Measurements from ENCODE around the gene SGSM2. TPM values are rescaled to one million over a fixed set of nuclear protein-coding genes. Genes with fewer than 3 reads are reported as not detected.
A peak's percentile ranks its signal among the peaks of the same experiment; 100 is the strongest.

The SGSM2 gene
- polyA plus RNA-seq, 1 donor (not counting 4 experiments of a cell fraction or from before 2014, with no cell fraction given): 16.4 TPM

DNA sequence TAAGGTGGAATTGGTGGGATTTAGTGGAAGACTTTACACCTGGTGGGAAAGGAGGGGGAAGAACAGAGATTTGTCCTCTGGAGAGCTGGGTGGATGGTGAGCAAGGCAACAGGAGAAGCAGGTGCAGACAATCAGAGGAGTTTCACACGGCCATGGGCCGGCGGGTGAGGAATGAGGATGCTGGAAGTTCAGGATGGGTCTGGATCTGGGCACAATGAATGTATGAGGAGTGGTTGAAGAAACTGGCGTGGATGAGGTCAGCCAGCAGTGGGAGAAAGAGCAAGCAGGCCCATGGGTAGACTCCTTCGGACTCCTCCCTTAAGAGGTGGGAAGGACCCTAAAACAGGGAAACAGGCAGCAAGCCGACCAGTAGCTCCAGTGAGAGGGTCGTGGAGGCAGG, 73.7 kb downstream of the SGSM2 start:
- Histone ChIP-seq H3K79me2 (ENCODE audit: control insufficient read depth, insufficient read depth, low read length) (no peaks in the 10 kb centered on the region), H3K4me2 (ENCODE audit: control insufficient read depth, extremely low read depth, insufficient read depth, low read depth, low read length) (no peak overlapping the region), H3K9ac (ENCODE audit: control insufficient read depth, extremely low read depth, insufficient read depth, low read length) (no peak overlapping the region), H2AFZ (ENCODE audit: control insufficient read depth, low read length) (no peak overlapping the region), H3K4me3 (ENCODE audit: control insufficient read depth in 2 of 3, extremely low read depth in 1 of 3, insufficient read depth in 2 of 3, low read depth in 1 of 3, low read length in 3 of 3) (no peak overlapping the region), H3K36me3 (ENCODE audit: control insufficient read depth in 2 of 2, extremely low read depth in 1 of 2, insufficient read depth in 2 of 2, low read length in 2 of 2) (peaks cover 2 to 6% of the 10 kb centered on the region in 2 experiments), H3K27ac (ENCODE audit: control insufficient read depth, insufficient read depth, low read length) (no peak overlapping the region), H3K4me1 (ENCODE audit: control insufficient read depth, extremely low read depth, insufficient read depth, low read length) (peaks cover 19% of the 10 kb centered on the region), H4K20me1 (ENCODE audit: control insufficient read depth, extremely low read depth, insufficient read depth, low read length) (no peaks in the 10 kb centered on the region), H3K9me3 (ENCODE audit: control insufficient read depth, low read depth, low read length) (no peaks in the 10 kb centered on the region), H3K27me3 (ENCODE audit: control insufficient read depth, extremely low read depth, insufficient read depth, low read length) (no peaks in the 10 kb centered on the region), H3K9me1 (ENCODE audit: control insufficient read depth, extremely low read depth, insufficient read depth, low read length) (no peaks in the 10 kb centered on the region)
- DNase-seq (ENCODE audit: low read depth, low spot score): no peak
- dilution Hi-C loops (cut with MboI; ENCODE audit: extremely low pct_ligation_motif_present, low sequenced_read_pairs): no loop called here
- no peak for FAIRE-seq
- TF ChIP-seq, protein P1, sequence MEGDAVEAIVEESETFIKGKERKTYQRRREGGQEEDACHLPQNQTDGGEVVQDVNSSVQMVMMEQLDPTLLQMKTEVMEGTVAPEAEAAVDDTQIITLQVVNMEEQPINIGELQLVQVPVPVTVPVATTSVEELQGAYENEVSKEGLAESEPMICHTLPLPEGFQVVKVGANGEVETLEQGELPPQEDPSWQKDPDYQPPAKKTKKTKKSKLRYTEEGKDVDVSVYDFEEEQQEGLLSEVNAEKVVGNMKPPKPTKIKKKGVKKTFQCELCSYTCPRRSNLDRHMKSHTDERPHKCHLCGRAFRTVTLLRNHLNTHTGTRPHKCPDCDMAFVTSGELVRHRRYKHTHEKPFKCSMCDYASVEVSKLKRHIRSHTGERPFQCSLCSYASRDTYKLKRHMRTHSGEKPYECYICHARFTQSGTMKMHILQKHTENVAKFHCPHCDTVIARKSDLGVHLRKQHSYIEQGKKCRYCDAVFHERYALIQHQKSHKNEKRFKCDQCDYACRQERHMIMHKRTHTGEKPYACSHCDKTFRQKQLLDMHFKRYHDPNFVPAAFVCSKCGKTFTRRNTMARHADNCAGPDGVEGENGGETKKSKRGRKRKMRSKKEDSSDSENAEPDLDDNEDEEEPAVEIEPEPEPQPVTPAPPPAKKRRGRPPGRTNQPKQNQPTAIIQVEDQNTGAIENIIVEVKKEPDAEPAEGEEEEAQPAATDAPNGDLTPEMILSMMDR (optimal IDR thresholded peaks at IDR 0.05 in 1 of 3, IDR thresholded peaks at IDR 0.05 in 1 of 3, conservative IDR thresholded peaks at IDR 0.05 in 1 of 3; ENCODE audit: extremely low read depth in 1 of 3, insufficient read depth in 2 of 3, low read length in 3 of 3): no peak
- TF ChIP-seq EZH2 (IDR thresholded peaks at IDR 0.05; ENCODE audit: low read length): no peak

DNA sequence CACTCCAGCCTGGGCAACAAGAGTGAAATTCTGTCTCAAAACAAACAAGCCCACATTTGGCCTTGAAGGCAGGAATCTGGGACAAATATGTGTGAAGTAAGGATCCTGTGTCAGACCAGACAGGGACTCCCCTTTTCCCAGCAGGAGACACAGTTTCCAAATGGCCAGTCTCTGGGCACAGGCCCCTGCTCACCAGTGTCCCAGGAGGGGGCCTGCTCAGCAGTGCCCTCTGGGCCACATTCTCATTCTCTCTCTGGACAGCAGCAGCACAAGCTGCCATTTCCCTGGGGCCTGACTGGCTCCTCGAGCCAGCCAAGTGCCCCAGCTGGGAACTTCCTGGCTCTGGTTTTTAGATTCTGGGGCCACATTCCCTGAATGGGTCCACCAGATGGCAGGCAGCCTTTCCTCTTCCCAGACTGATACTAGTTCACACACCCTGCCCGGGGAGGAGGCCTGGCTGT, 75.3 kb downstream of the SGSM2 start:
- no peak overlapping the region for H3K27ac ChIP-seq (ENCODE audit: control insufficient read depth, insufficient read depth, low read length)
- H3K27me3 ChIP-seq (ENCODE audit: control insufficient read depth, extremely low read depth, insufficient read depth, low read length): no peaks in the 10 kb centered on the region
- H3K79me2 ChIP-seq (ENCODE audit: control insufficient read depth, insufficient read depth, low read length): no peaks in the 10 kb centered on the region
- dilution Hi-C loops (cut with MboI; ENCODE audit: extremely low pct_ligation_motif_present, low sequenced_read_pairs): no loop called here
- H2AFZ ChIP-seq (ENCODE audit: control insufficient read depth, low read length): no peak overlapping the region
- no peaks in the 10 kb centered on the region for H4K20me1 ChIP-seq (ENCODE audit: control insufficient read depth, extremely low read depth, insufficient read depth, low read length)
- no peak overlapping the region for H3K4me3 ChIP-seq (ENCODE audit: control insufficient read depth in 2 of 3, extremely low read depth in 1 of 3, insufficient read depth in 2 of 3, low read depth in 1 of 3, low read length in 3 of 3)
- TF ChIP-seq, protein P1 (optimal IDR thresholded peaks at IDR 0.05 in 1 of 3, IDR thresholded peaks at IDR 0.05 in 1 of 3, conservative IDR thresholded peaks at IDR 0.05 in 1 of 3; ENCODE audit: extremely low read depth in 1 of 3, insufficient read depth in 2 of 3, low read length in 3 of 3): peak in 1 of 3 experiments; percentile 36
- TF ChIP-seq EZH2 (IDR thresholded peaks at IDR 0.05; ENCODE audit: low read length): no peak
- H3K9me3 ChIP-seq (ENCODE audit: control insufficient read depth, low read depth, low read length): no peaks in the 10 kb centered on the region
- no peak overlapping the region for H3K9ac ChIP-seq (ENCODE audit: control insufficient read depth, extremely low read depth, insufficient read depth, low read length)
- FAIRE-seq (no peak), DNase-seq (ENCODE audit: low read depth, low spot score) (no peak)
- H3K4me1 ChIP-seq (ENCODE audit: control insufficient read depth, extremely low read depth, insufficient read depth, low read length): peaks cover 4% of the 10 kb centered on the region
- no peaks in the 10 kb centered on the region for H3K9me1 ChIP-seq (ENCODE audit: control insufficient read depth, extremely low read depth, insufficient read depth, low read length)
- no peak overlapping the region for H3K4me2 ChIP-seq (ENCODE audit: control insufficient read depth, extremely low read depth, insufficient read depth, low read depth, low read length)
- H3K36me3 ChIP-seq (ENCODE audit: control insufficient read depth in 2 of 2, extremely low read depth in 1 of 2, insufficient read depth in 2 of 2, low read length in 2 of 2): peaks cover 2 to 6% of the 10 kb centered on the region in 2 experiments

Measured in keratinocyte (primary cell).